Measurements from ENCODE around the gene C5AR2. TPM values are rescaled to one million over a fixed set of nuclear protein-coding genes. Genes with fewer than 3 reads are reported as not detected.
A peak's percentile ranks its signal among the peaks of the same experiment; 100 is the strongest.

The C5AR2 gene
- polyA plus RNA-seq, 1 donor from 2014 or later, result not detected

GRCh38 chr19:47305309-47305751 lies 26.6 kb upstream of the C5AR2 start:
- Histone ChIP-seq H3K9me2 (ENCODE audit: insufficient read depth, low read length) (no peaks in the 10 kb centered on the region), H3K9me3 (ENCODE audit: low read length) (no peaks in the 10 kb centered on the region), H3K79me2 (replicated peaks; ENCODE audit: insufficient read depth, low read length) (no peaks in the 10 kb centered on the region), H2AFZ (ENCODE audit: low read depth, low read length) (no peak overlapping the region), H3K4me2 (ENCODE audit: low read length) (no peak overlapping the region), H3F3A (ENCODE audit: insufficient read depth, low read length, poor library complexity, severe bottlenecking) (no peaks in the 10 kb centered on the region), H3K36me3 (ENCODE audit: insufficient read depth, low read length) (no peaks in the 10 kb centered on the region), H3K4me3 (ENCODE audit: low read length) (no peak overlapping the region), H3K27me3 (ENCODE audit: insufficient read depth, low read depth, low read length) (no peaks in the 10 kb centered on the region), H4K20me1 (ENCODE audit: insufficient read depth) (no peaks in the 10 kb centered on the region), H3K27ac (ENCODE audit: low read length) (no peak overlapping the region), H3K9ac (ENCODE audit: low read length) (no peak overlapping the region)
- no peak for TF ChIP-seq EZH2 (IDR thresholded peaks at IDR 0.05; ENCODE audit: borderline replicate concordance, insufficient read depth, low read length, poor library complexity, severe bottlenecking)
- TF ChIP-seq MXI1 (conservative IDR thresholded peaks at IDR 0.05; ENCODE audit: poor library complexity, severe bottlenecking), result no peak
- TF ChIP-seq SMC3 (conservative IDR thresholded peaks at IDR 0.05; ENCODE audit: poor library complexity), result no peak
- peak; percentile 61 for TF ChIP-seq CTCF (IDR thresholded peaks at IDR 0.05; ENCODE audit: poor library complexity, severe bottlenecking)

- H3K9me2 ChIP-seq (ENCODE audit: insufficient read depth, low read length), result no peaks in the 10 kb centered on the region
- no peaks in the 10 kb centered on the region for H3K9me3 ChIP-seq (ENCODE audit: low read length)
- H3K27me3 ChIP-seq (ENCODE audit: insufficient read depth, low read depth, low read length), result no peaks in the 10 kb centered on the region
- no peaks in the 10 kb centered on the region for H3F3A ChIP-seq (ENCODE audit: insufficient read depth, low read length, poor library complexity, severe bottlenecking)
- H2AFZ ChIP-seq (ENCODE audit: low read depth, low read length), result no peak overlapping the region
- no peaks in the 10 kb centered on the region for H3K36me3 ChIP-seq (ENCODE audit: insufficient read depth, low read length)
- H3K4me3 ChIP-seq (ENCODE audit: low read length), result no peak overlapping the region
- no peak overlapping the region for H3K9ac ChIP-seq (ENCODE audit: low read length)
- H4K20me1 ChIP-seq (ENCODE audit: insufficient read depth), result no peaks in the 10 kb centered on the region
- no peaks in the 10 kb centered on the region for H3K79me2 ChIP-seq (replicated peaks; ENCODE audit: insufficient read depth, low read length)
- TF ChIP-seq POLR2AphosphoS5 (IDR thresholded peaks at IDR 0.05) (no peak), CTCF (IDR thresholded peaks at IDR 0.05; ENCODE audit: poor library complexity, severe bottlenecking) (no peak), SMC3 (conservative IDR thresholded peaks at IDR 0.05; ENCODE audit: poor library complexity) (no peak)
- H3K4me2 ChIP-seq (ENCODE audit: low read length), result no peak overlapping the region
- no peak overlapping the region for H3K27ac ChIP-seq (ENCODE audit: low read length)
Observed at GRCh38 chr19:47306303-47306702, 25.7 kb upstream of the C5AR2 start.

GRCh38 chr19:47309038-47309437 lies 22.9 kb upstream of the C5AR2 start:
- no peaks in the 10 kb centered on the region for H3K9me2 ChIP-seq (ENCODE audit: insufficient read depth, low read length)
- H3K27me3 ChIP-seq (ENCODE audit: insufficient read depth, low read depth, low read length), result no peaks in the 10 kb centered on the region
- H3K79me2 ChIP-seq (replicated peaks; ENCODE audit: insufficient read depth, low read length), result no peaks in the 10 kb centered on the region
- no peak overlapping the region for H2AFZ ChIP-seq (ENCODE audit: low read depth, low read length)
- H4K20me1 ChIP-seq (ENCODE audit: insufficient read depth), result no peaks in the 10 kb centered on the region
- H3K27ac ChIP-seq (ENCODE audit: low read length), result no peak overlapping the region
- no peak overlapping the region for H3K9ac ChIP-seq (ENCODE audit: low read length)
- no peaks in the 10 kb centered on the region for H3F3A ChIP-seq (ENCODE audit: insufficient read depth, low read length, poor library complexity, severe bottlenecking)
- TF ChIP-seq EP300 (conservative IDR thresholded peaks at IDR 0.05; ENCODE audit: poor library complexity, severe bottlenecking), result no peak
- TF ChIP-seq CTCF (IDR thresholded peaks at IDR 0.05; ENCODE audit: poor library complexity, severe bottlenecking), result no peak
- TF ChIP-seq MXI1 (conservative IDR thresholded peaks at IDR 0.05; ENCODE audit: poor library complexity, severe bottlenecking), result no peak
- TF ChIP-seq POLR2AphosphoS5 (IDR thresholded peaks at IDR 0.05), result no peak
- TF ChIP-seq REST (IDR thresholded peaks at IDR 0.05; ENCODE audit: borderline replicate concordance), result no peak
- no peak for TF ChIP-seq EZH2 (IDR thresholded peaks at IDR 0.05; ENCODE audit: borderline replicate concordance, insufficient read depth, low read length, poor library complexity, severe bottlenecking)
- TF ChIP-seq SMC3 (conservative IDR thresholded peaks at IDR 0.05; ENCODE audit: poor library complexity), result no peak
- TF ChIP-seq RAD21 (conservative IDR thresholded peaks at IDR 0.05), result no peak
- TF ChIP-seq TAF1 (IDR thresholded peaks at IDR 0.05; ENCODE audit: low read depth), result no peak
- H3K4me2 ChIP-seq (ENCODE audit: low read length), result no peak overlapping the region
- H3K36me3 ChIP-seq (ENCODE audit: insufficient read depth, low read length), result no peaks in the 10 kb centered on the region
- H3K9me3 ChIP-seq (ENCODE audit: low read length), result no peaks in the 10 kb centered on the region
- H3K4me3 ChIP-seq (ENCODE audit: low read length), result no peak overlapping the region
